Measurements from ENCODE around the gene MED13L. TPM values are rescaled to one million over a fixed set of nuclear protein-coding genes. Genes with fewer than 3 reads are reported as not detected.

Gene MED13L
- total RNA-seq, 2 donors from 2014 or later: 88.9 to 140 TPM

- H3K27ac ChIP-seq: no peak overlapping the region
- H3K27me3 ChIP-seq (replicated peaks; ENCODE audit: insufficient read depth): no peaks in the 10 kb centered on the region
- no peak overlapping the region for H3K4me3 ChIP-seq
- 90% methylated on average over 1 of the region's 1 CpG for WGBS
- H3K9me3 ChIP-seq: no peaks in the 10 kb centered on the region
- no peak for DNase-seq (ENCODE audit: low spot score)
- TF ChIP-seq POLR2A (IDR thresholded peaks at IDR 0.05) (no peak), CTCF (IDR thresholded peaks at IDR 0.05) (no peak), POLR2AphosphoS5 (IDR thresholded peaks at IDR 0.05) (no peak)
- H3K36me3 ChIP-seq: no peaks in the 10 kb centered on the region
- intact Hi-C loops (cut with DNase I): no loop called here
- H3K4me1 ChIP-seq (replicated peaks): peaks cover 3% of the 10 kb centered on the region
Measured at GRCh38 chr12:116201908-116202307, 75.6 kb downstream of the MED13L start.

GRCh38 chr12:116201359-116201758, 76.1 kb downstream of the MED13L start:
- TF ChIP-seq POLR2AphosphoS5 (IDR thresholded peaks at IDR 0.05) (no peak), CTCF (IDR thresholded peaks at IDR 0.05) (no peak), POLR2A (IDR thresholded peaks at IDR 0.05) (no peak)
- no peak overlapping the region for H3K4me3 ChIP-seq
- H3K27me3 ChIP-seq (replicated peaks; ENCODE audit: insufficient read depth): no peaks in the 10 kb centered on the region
- H3K36me3 ChIP-seq: no peaks in the 10 kb centered on the region
- intact Hi-C loops (cut with DNase I): no loop called here
- no peaks in the 10 kb centered on the region for H3K9me3 ChIP-seq
- H3K27ac ChIP-seq: no peak overlapping the region
- 88% methylated on average over 2 of the region's 2 CpGs for WGBS
- DNase-seq (ENCODE audit: low spot score): no peak
- peaks cover 6% of the 10 kb centered on the region for H3K4me1 ChIP-seq (replicated peaks)

- no peak overlapping the region for H3K4me3 ChIP-seq
- H3K36me3 ChIP-seq: no peaks in the 10 kb centered on the region
- DNase-seq (ENCODE audit: low spot score): no peak
- intact Hi-C loops (cut with DNase I): no loop called here
- no peaks in the 10 kb centered on the region for H3K27me3 ChIP-seq (replicated peaks; ENCODE audit: insufficient read depth)
- H3K27ac ChIP-seq: no peak overlapping the region
- H3K4me1 ChIP-seq (replicated peaks): peaks cover 9% of the 10 kb centered on the region
- no peak for TF ChIP-seq CTCF (IDR thresholded peaks at IDR 0.05)
- WGBS: 26% methylated on average over 1 of the region's 1 CpG
- H3K9me3 ChIP-seq: no peaks in the 10 kb centered on the region
Measured at GRCh38 chr12:116200812-116201211, 76.7 kb downstream of the MED13L start.

GRCh38 chr12:116199160-116199706, 78.3 kb downstream of the MED13L start:
- Histone ChIP-seq H3K27me3 (replicated peaks; ENCODE audit: insufficient read depth) (no peaks in the 10 kb centered on the region), H3K27ac (no peak overlapping the region), H3K9me3 (no peaks in the 10 kb centered on the region), H3K4me3 (no peak overlapping the region), H3K36me3 (no peaks in the 10 kb centered on the region), H3K4me1 (replicated peaks) (peaks cover 9% of the 10 kb centered on the region)
- 90% methylated on average over 1 of the region's 1 CpG for WGBS
- DNase-seq (ENCODE audit: low spot score): no peak
- intact Hi-C loops (cut with DNase I): no loop called here
- TF ChIP-seq POLR2AphosphoS5 (IDR thresholded peaks at IDR 0.05) (no peak), POLR2A (IDR thresholded peaks at IDR 0.05) (no peak), CTCF (IDR thresholded peaks at IDR 0.05) (no peak)
